MCF 10A (cell line): ENCODE measurements around the gene CDK14. TPM values are rescaled to one million over a fixed set of nuclear protein-coding genes. Genes with fewer than 3 reads are reported as not detected.

Experiments used
- BruUV-seq: library from RNA; stranded (reverse); fragments of 400-500 nt; replicated peaks from 2 replicates; lab custom pipeline; 2021; lab: Mats Ljungman, UMichigan
- CTCF ChIA-PET: fragments of 300-600 bp; sonication (Branson Sonifier 250); formaldehyde crosslinking; extraction: SDS; loops from one replicate; lab custom pipeline; 2021; ENCODE audit warnings: antibody characterized with exemption, inconsistent platforms; lab: Yijun Ruan, JAX
- POLR2A ChIA-PET: fragments of 300-600, 350-650 bp; sonication (Branson Sonifier 250); formaldehyde crosslinking; extraction: SDS; loops from one replicate; lab custom pipeline; 2020; ENCODE audit warnings: antibody characterized with exemption, inconsistent platforms; lab: Yijun Ruan, JAX
- DNase-seq: peaks from one replicate; pipeline ENCODE4 v3.0.0-alpha.2; 2018; ENCODE audit not compliant: unreplicated experiment
- H3K27ac Mint-ChIP-seq: one replicate; pipeline ENCODE4 v1.8.0; 2022; ENCODE audit warnings: mild to moderate bottlenecking, low read depth, mixed read lengths; ENCODE audit not compliant: unreplicated experiment
- H3K27me3 Mint-ChIP-seq: one replicate; pipeline ENCODE4 v1.8.0; 2022; ENCODE audit warnings: mixed read lengths; ENCODE audit not compliant: insufficient read depth, unreplicated experiment
- H3K36me3 Mint-ChIP-seq: one replicate; pipeline ENCODE4 v1.8.0; 2022; ENCODE audit warnings: mild to moderate bottlenecking, moderate library complexity, mixed read lengths; ENCODE audit not compliant: insufficient read depth, unreplicated experiment
- H3K4me1 Mint-ChIP-seq: one replicate; pipeline ENCODE4 v1.8.0; 2022; ENCODE audit warnings: mixed read lengths; ENCODE audit not compliant: insufficient read depth, unreplicated experiment
- H3K4me3 Mint-ChIP-seq: one replicate; pipeline ENCODE4 v1.8.0; 2022; ENCODE audit warnings: mild to moderate bottlenecking, moderate library complexity, mixed read lengths; ENCODE audit not compliant: unreplicated experiment
- H3K9me3 Mint-ChIP-seq: one replicate; pipeline ENCODE4 v1.8.0; 2022; ENCODE audit warnings: mixed read lengths; ENCODE audit not compliant: unreplicated experiment
- intact Hi-C: fragments of 100-400 bp; cut with micrococcal nuclease; formaldehyde crosslinking; loops from 2 replicates; pipeline ENCODE4 v1.14.1; 2022
- total RNA-seq: library from RNA; stranded (reverse); gene quantifications from 2 replicates; pipeline ENCODE4 v1.2.3, GENCODE V29; 2022
- TF ChIP-seq, protein P1 (sequence below): fragments of 200-600 bp; IDR thresholded peaks from one replicate; pipeline ENCODE4 v1.8.0; 2022; ENCODE audit warnings: antibody characterized with exemption, mild to moderate bottlenecking; ENCODE audit not compliant: unreplicated experiment

CDK14 gene
- total RNA-seq, 1 experiment from 2014 or later, result 32.0 TPM

GRCh38 chr7:91066627-91067026, 470.5 kb downstream of the CDK14 start:
- TF ChIP-seq, protein P1, sequence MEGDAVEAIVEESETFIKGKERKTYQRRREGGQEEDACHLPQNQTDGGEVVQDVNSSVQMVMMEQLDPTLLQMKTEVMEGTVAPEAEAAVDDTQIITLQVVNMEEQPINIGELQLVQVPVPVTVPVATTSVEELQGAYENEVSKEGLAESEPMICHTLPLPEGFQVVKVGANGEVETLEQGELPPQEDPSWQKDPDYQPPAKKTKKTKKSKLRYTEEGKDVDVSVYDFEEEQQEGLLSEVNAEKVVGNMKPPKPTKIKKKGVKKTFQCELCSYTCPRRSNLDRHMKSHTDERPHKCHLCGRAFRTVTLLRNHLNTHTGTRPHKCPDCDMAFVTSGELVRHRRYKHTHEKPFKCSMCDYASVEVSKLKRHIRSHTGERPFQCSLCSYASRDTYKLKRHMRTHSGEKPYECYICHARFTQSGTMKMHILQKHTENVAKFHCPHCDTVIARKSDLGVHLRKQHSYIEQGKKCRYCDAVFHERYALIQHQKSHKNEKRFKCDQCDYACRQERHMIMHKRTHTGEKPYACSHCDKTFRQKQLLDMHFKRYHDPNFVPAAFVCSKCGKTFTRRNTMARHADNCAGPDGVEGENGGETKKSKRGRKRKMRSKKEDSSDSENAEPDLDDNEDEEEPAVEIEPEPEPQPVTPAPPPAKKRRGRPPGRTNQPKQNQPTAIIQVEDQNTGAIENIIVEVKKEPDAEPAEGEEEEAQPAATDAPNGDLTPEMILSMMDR, result no peak
- no TSS peak for BruUV-seq
- no peak for DNase-seq
- Mint-ChIP-seq H3K9me3 (no peaks in the 10 kb centered on the region), H3K4me3 (no peak overlapping the region), H3K27ac (no peak overlapping the region), H3K36me3 (peaks cover 6% of the 10 kb centered on the region), H3K4me1 (peaks cover 12% of the 10 kb centered on the region), H3K27me3 (no peaks in the 10 kb centered on the region)
- CTCF ChIA-PET, result interaction anchor here (0.7 kb wide), 1 partner anchor 505 kb away, joined by 3 read pairs; no protein-coding TSS in a partner anchor
- intact Hi-C loops, result no loop called here
- POLR2A ChIA-PET, result interaction anchor here (1.0 kb wide), 1 partner anchor 1381 kb away, joined by 4 read pairs; the partner anchor contains the start of gene GATAD1

GRCh38 chr7:91067242-91067641, 471.1 kb downstream of the CDK14 start:
- DNase-seq, result no peak
- Mint-ChIP-seq H3K9me3 (no peaks in the 10 kb centered on the region), H3K27me3 (no peaks in the 10 kb centered on the region), H3K4me1 (peaks cover 12% of the 10 kb centered on the region), H3K27ac (no peak overlapping the region), H3K36me3 (peaks cover 6% of the 10 kb centered on the region), H3K4me3 (no peak overlapping the region)
- BruUV-seq, result no TSS peak
- intact Hi-C loops, result no loop called here
- CTCF ChIA-PET, result no interaction called here
- POLR2A ChIA-PET, result interaction anchor here (1.0 to 1.1 kb wide), 2 partner anchors 30 to 1381 kb away, joined by 3 to 4 read pairs; partner anchors contain the start of gene GATAD1
- TF ChIP-seq, protein P1, result no peak

GRCh38 chr7:91068136-91068795, 472.1 kb downstream of the CDK14 start:
- H3K36me3 Mint-ChIP-seq, result peaks cover 10% of the 10 kb centered on the region
- no peaks in the 10 kb centered on the region for H3K27me3 Mint-ChIP-seq
- H3K4me3 Mint-ChIP-seq, result peak overlapping the region; percentile 2
- POLR2A ChIA-PET, result interaction anchor here (1.1 to 1.2 kb wide), 3 partner anchors 10 to 269 kb away, joined by 3 to 6 read pairs (median 3); no protein-coding TSS in a partner anchor
- peak; percentile 51 for DNase-seq
- no TSS peak for BruUV-seq
- intact Hi-C loops, result no loop called here
- H3K4me1 Mint-ChIP-seq, result peaks cover 12% of the 10 kb centered on the region
- CTCF ChIA-PET, result no interaction called here
- no peak overlapping the region for H3K27ac Mint-ChIP-seq
- H3K9me3 Mint-ChIP-seq, result no peaks in the 10 kb centered on the region
- TF ChIP-seq, protein P1, result no peak

DNA sequence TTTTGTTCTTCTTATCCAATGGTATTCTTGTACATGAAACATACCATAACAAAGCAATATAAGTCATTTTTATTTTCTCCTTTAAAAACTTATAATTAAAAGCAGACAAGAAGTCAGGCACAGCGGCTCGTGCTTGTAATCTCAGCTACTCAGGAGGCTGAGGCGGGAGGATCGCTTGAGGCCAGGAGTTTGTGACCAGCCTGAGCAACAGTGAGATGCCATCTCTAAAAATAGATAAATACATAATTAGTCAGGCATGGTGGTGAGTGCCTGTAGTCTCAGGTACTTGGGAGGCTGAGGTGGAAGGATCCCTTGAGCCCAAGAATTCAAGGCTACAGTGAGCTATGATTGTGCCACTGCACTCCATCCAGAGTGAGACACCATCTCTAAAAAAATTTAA, 473.0 kb downstream of the CDK14 start:
- CTCF ChIA-PET, result interaction anchor here (1.4 kb wide), 1 partner anchor 14 kb away, joined by 5 read pairs; no protein-coding TSS in a partner anchor
- POLR2A ChIA-PET, result interaction anchor here (0.6 kb wide), 1 partner anchor 889 kb away, joined by 3 read pairs; no protein-coding TSS in a partner anchor
- DNase-seq, result no peak
- Mint-ChIP-seq H3K4me1 (peaks cover 12% of the 10 kb centered on the region), H3K27me3 (no peaks in the 10 kb centered on the region), H3K27ac (no peak overlapping the region), H3K9me3 (no peaks in the 10 kb centered on the region), H3K36me3 (peaks cover 10% of the 10 kb centered on the region), H3K4me3 (no peak overlapping the region)
- intact Hi-C loops, result no loop called here
- TF ChIP-seq, protein P1, result no peak
- BruUV-seq, result no TSS peak
